NOMO-1 (cell line): ENCODE measurements around the gene TAX1BP3.
"Not testable (repeated sequence)": the region's sequence is repeated elsewhere in the genome, so short reads cannot be mapped to it uniquely, and the experiment has no call there.

Experiments
- DNase-seq, 2 experiments: peaks; one replicate each; lab custom pipeline; 2025; ENCODE audit not compliant: unreplicated experiment in 2 of 2; lab: John Stamatoyannopoulos, UW

Gene TAX1BP3

DNA sequence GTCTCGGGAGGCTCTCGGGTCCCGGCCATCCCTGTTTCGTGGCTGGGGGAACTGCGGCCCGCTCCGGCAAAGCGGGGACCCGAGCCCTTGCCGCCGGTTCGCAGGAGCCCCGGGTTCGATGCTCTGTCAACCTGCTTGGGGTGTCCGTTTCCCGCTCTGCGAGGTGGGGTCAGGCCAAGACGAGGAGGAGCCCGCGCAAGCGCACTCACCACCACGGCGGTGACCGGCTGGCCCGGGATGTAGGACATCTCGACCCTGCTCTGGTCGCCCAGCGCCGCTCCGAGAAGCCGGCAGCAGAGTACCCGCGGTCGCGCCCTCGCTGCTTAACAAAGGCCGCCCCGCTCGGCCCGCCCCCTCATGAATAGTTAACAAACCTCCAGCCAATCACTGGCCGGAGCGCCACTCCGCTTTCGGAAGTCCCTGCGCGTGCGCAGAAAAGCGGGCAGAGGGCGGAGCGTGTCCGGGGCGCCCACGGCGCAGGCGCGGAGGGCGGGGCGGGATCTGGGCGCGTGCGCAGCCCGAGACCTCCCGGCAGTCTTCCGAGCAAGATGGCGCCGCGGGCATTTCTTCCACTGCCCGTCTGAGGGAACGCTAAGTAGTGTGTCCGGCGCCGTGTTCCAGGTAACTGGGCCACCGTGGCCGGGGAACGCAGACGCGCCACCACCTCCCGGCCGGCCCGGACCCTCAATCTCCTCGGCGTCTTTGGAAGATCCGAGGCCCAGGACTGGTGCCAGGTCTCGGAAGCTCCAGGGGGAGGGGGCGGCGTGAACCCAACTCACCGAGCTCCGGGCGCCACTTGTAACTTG lies at the start of gene TAX1BP3, which contains the start of gene EMC6:
TSS of gene TAX1BP3 (minus strand) at position 300 of the 806 bp plus-strand sequence. CDS start at position 248, 52 bp downstream.
TSS of gene EMC6 (plus strand) at position 534 of the 806 bp plus-strand sequence. CDS start 335 bp downstream, outside the sequence.
- peak; percentile 96 to 97 for DNase-seq

DNA sequence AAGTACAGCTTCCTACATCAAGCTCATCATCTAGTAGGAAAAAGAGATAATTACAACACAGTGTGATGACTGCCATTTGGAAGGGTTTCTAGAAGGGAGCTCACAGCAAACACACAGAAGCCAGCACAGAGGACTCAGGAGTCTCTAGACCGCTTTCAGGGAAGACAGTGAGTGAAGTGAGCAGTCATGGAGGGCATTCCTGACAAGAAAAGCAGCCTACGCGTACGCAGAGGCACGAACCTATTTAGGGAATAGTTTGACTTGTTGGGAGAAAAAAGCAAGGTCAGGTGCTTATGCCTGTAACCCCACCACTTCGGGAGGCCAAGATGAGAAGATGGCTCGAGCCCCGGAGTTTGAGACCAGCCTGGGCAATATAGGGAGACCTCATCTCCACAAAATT lies 46.9 kb upstream of the TAX1BP3 start:
- no peak for DNase-seq

GRCh38 chr17:3712811-3713463 lies 44.6 kb upstream of the TAX1BP3 start:
- DNase-seq, result no peak

GRCh38 chr17:3710951-3711383 lies 42.6 kb upstream of the TAX1BP3 start:
- DNase-seq, result peak; percentile 81 to 93

- DNase-seq, result no peak
Observed at GRCh38 chr17:3708366-3708765, 40.0 kb upstream of the TAX1BP3 start.

- DNase-seq, result not testable (repeated sequence)
Observed at GRCh38 chr17:3705718-3705984, 37.3 kb upstream of the TAX1BP3 start.

- DNase-seq, result no peak
Observed at GRCh38 chr17:3704931-3705717, 36.7 kb upstream of the TAX1BP3 start.

DNA sequence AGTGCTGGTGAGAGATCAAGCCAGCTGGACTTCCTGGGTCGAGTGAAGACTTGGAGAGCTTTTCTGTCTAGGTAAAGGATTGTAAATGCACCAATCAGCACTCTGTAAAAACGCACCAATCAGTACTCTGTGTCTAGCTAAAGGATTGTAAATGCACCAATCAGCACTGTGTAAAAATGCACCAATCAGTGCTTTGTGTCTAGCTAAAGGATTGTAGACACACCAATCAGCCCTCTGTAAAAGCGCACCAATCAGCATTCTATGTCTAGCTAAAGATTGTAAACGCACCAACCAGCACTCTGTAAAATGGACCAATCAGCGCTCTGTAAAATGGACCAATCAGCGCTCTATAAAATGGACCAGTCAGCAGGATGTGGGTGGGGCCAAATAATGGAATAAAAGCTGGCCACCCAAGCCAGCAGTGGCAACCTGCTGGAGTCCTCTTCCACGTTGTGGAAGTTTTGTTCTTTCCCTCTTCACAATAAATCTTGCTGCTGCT lies 33.7 kb upstream of the TAX1BP3 start:
- not testable (repeated sequence) for DNase-seq

- DNase-seq, result no peak
Observed at GRCh38 chr17:3699951-3700350, 31.6 kb upstream of the TAX1BP3 start.

- no peak for DNase-seq
Observed at GRCh38 chr17:3698139-3698538, 29.8 kb upstream of the TAX1BP3 start.

DNA sequence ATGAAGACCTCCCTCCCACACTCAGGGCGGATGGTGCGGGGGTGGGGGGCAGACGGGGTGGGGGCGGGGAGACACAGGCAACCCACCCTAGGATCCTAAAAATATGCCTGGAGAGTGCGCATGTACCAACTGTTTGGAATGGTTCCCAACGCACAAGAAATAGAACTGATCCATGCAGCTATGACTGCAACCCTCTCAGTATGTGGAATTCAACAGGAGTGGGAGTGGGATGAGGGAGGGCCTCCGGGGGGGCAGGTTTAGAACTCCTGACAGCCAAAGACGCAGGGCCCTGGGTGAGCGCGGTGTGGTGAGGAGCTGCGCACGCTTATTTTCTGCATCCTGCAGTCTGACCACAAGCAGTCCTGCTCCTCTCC lies 28.7 kb upstream of the TAX1BP3 start:
- no peak for DNase-seq

GRCh38 chr17:3695723-3696411 lies 27.5 kb upstream of the TAX1BP3 start, which contains the start of gene P2RX5:
P2RX5 (minus strand) TSS chr17:3696155; CDS start chr17:3696005, 150 bp downstream.
- peak; percentile 42 for DNase-seq

DNA sequence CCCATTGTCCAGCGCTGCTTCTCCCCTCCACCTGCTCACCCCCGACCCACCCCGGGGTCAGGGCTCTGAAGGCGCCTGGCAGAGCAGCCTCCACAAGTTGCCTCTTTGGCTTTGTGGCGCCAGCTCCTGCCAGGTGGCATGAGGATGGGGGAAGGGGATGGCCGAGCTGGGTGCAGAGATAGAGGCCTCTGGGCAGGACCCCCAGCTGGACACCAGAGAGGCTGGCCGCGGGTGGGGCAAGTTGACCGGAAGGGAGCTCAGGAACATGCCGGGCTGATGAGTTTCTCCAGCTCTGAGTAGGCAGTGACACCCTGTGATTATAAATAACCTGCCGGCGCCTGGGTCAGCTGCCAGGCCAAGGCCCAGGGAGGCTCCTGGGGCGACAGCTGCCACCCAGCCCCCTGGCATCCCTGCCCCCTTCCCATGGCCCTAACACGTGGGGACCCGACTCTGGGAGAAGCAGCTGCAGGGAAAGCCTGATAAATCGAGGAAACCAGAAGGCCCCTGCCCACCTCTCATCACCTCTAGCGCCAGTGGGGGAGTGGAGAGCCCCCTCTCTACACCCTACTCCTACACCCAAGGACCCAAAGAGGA lies 26.8 kb upstream of the TAX1BP3 start:
- DNase-seq, result no peak

DNA sequence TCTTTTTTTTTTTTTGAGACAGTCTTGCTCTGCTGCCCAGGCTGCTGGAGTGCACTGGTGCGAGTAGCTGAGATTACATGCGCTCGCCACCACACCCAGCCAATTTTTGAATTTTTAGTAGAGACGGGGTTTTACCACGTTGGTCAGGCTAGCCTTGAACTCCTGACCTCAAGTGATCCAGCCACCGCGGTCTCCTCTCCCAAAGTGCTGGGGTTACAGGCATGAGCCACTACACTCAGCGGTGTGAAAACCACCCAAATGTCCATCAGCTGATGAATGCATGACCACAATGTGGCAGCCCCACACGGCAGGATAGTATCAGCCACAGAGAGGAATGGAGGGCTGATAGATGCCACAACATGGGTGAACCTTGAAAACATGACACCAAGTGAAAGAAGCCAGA lies 25.5 kb upstream of the TAX1BP3 start:
- DNase-seq, result no peak

- no peak for DNase-seq
Observed at GRCh38 chr17:3693141-3693540, 24.8 kb upstream of the TAX1BP3 start.

- DNase-seq, result no peak
Observed at GRCh38 chr17:3692346-3692745, 24.0 kb upstream of the TAX1BP3 start.

DNA sequence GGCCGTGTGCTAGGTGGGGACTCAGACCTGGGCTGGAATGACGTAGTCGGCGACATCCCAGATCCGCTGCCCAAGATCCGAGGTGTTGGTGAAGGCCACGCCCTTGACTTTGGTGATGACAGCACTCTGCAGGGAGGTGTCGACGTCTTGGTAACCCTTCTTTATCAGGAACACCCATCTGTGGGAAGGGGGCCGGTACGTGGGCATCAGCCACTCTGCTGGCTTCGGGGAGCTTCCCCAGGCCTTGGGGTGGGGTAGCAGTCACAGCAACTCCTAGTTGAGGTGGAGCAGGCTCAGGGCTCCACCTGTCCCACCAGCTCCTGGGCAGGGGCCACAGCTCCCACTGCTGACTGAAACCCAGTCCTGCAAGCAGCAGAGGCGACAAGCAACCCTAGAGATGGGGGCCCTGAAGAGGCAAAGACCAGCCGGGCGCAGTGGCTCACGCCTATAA lies 23.3 kb upstream of the TAX1BP3 start:
- no peak for DNase-seq

DNA sequence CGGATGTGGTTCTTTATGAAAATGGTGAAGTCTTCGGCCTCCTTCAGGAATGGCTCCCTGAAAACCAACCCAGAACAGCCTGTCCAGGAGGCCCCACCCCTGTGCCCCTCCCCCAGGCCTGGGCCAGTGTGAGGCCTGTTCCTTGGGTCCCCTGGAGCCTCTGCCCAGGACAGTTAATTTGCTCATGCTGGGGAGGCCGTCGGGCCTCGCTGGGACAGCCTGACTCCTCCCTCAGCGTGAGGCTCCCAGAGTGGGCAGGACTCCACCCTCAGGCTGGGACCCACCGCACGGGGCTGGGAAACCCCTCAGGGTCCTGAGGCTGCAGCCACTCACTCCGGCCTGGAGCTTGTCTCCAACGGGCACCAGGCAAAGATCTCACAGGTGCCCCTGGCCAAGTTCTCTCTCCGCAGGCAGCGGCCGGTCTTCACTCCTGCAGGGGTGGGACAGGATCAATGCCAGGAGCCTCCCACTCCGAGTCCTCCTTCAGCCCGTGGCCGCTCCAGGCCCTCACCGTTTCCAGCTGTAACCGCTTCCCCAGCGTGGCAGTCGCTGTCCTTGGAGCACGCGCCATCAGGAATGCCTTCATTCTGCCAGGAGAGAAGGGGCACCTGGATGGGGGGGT lies 21.8 kb upstream of the TAX1BP3 start:
- DNase-seq, result no peak

- DNase-seq, result no peak
Observed at GRCh38 chr17:3689262-3690093, 21.1 kb upstream of the TAX1BP3 start.
